ENCODE measurements around the gene CBX1.
"Not testable (repeated sequence)": the region's sequence is repeated elsewhere in the genome, so short reads cannot be mapped to it uniquely, and the experiment has no call there.

CBX1 gene

GRCh38 chr17:48123111-48123510 lies 21.8 kb upstream of the CBX1 start:
- DNase-seq (ENCODE audit: low read depth in 2 of 2): no peak

- DNase-seq (ENCODE audit: low read depth in 2 of 2): no peak
Observed at GRCh38 chr17:48122665-48123045, 21.4 kb upstream of the CBX1 start.

GRCh38 chr17:48121923-48122664 lies 20.8 kb upstream of the CBX1 start:
- DNase-seq (ENCODE audit: low read depth in 2 of 2): no peak

- DNase-seq (ENCODE audit: low read depth in 2 of 2): no peak
Observed at GRCh38 chr17:48113201-48113676, 12.0 kb upstream of the CBX1 start.

- DNase-seq (ENCODE audit: low read depth in 2 of 2): no peak
Observed at GRCh38 chr17:48111937-48112241, 10.6 kb upstream of the CBX1 start.

- DNase-seq (ENCODE audit: low read depth in 2 of 2): no peak
Observed at GRCh38 chr17:48110761-48111160, 9.5 kb upstream of the CBX1 start.

- peak; percentile 54 to 61 for DNase-seq (ENCODE audit: low read depth in 2 of 2)
Observed at GRCh38 chr17:48107137-48108055, 6.1 kb upstream of the CBX1 start, which contains the start of gene SNX11. Gene SNX11 (plus strand): TSS chr17:48107766. CDS start chr17:48112044, 4,278 bp downstream.

GRCh38 chr17:48106802-48107136 lies 5.5 kb upstream of the CBX1 start:
- DNase-seq (ENCODE audit: low read depth in 2 of 2): no peak

- DNase-seq (ENCODE audit: low read depth in 2 of 2): no peak
Observed at GRCh38 chr17:48104440-48104839, 3.2 kb upstream of the CBX1 start.

- DNase-seq (ENCODE audit: low read depth in 2 of 2): no peak
Observed at GRCh38 chr17:48102798-48103715, 1.8 kb upstream of the CBX1 start.

- no peak for DNase-seq (ENCODE audit: low read depth in 2 of 2)
Observed at GRCh38 chr17:48102043-48102750, 919 bp upstream of the CBX1 start.

- peak in 1 of 2 experiments; percentile 13 for DNase-seq (ENCODE audit: low read depth in 2 of 2)
Observed at GRCh38 chr17:48100591-48101011, 677 bp downstream of the CBX1 start.

- DNase-seq (ENCODE audit: low read depth in 2 of 2): peak; percentile 28 to 30
Observed at GRCh38 chr17:48100160-48100559, 1.1 kb downstream of the CBX1 start.

GRCh38 chr17:48095611-48096010 lies 5.7 kb downstream of the CBX1 start:
- no peak for DNase-seq (ENCODE audit: low read depth in 2 of 2)

- no peak for DNase-seq (ENCODE audit: low read depth in 2 of 2)
Observed at GRCh38 chr17:48093341-48094045, 7.8 kb downstream of the CBX1 start.

GRCh38 chr17:48084932-48085331 lies 16.3 kb downstream of the CBX1 start:
- DNase-seq (ENCODE audit: low read depth in 2 of 2): no peak

- DNase-seq (ENCODE audit: low read depth in 2 of 2): no peak
Observed at GRCh38 chr17:48081858-48082257, 19.4 kb downstream of the CBX1 start.

- not testable (repeated sequence) for DNase-seq (ENCODE audit: low read depth in 2 of 2)
Observed at GRCh38 chr17:48077152-48077551, 24.1 kb downstream of the CBX1 start.

GRCh38 chr17:48074322-48075081 lies 26.8 kb downstream of the CBX1 start:
- DNase-seq (ENCODE audit: low read depth in 2 of 2): peak in 1 of 2 experiments; percentile 46

All from fibroblast of skin of left biceps (primary cell).